NCI-H1930 (cell line): ENCODE data around the gene SPTLC2.
"Not testable (repeated sequence)": the region's sequence is repeated elsewhere in the genome, so short reads cannot be mapped to it uniquely, and the experiment has no call there.

Experiments
- DNase-seq, 2 experiments: peaks; one replicate each; lab custom pipeline; 2025; lab: John Stamatoyannopoulos, UW

Gene SPTLC2

GRCh38 chr14:77547512-77548180 lies 68.8 kb downstream of the SPTLC2 start:
- no peak for DNase-seq

- DNase-seq = not testable (repeated sequence)
Observed at GRCh38 chr14:77545171-77545570, 71.3 kb downstream of the SPTLC2 start.

GRCh38 chr14:77544571-77544970 lies 71.9 kb downstream of the SPTLC2 start:
- no peak for DNase-seq

GRCh38 chr14:77543637-77544334 lies 72.7 kb downstream of the SPTLC2 start:
- no peak for DNase-seq

GRCh38 chr14:77543240-77543551 lies 73.2 kb downstream of the SPTLC2 start:
- no peak for DNase-seq

GRCh38 chr14:77542421-77543239 lies 73.8 kb downstream of the SPTLC2 start:
- DNase-seq = no peak

GRCh38 chr14:77541905-77542304 lies 74.5 kb downstream of the SPTLC2 start:
- DNase-seq = no peak

GRCh38 chr14:77536951-77537350 lies 79.5 kb downstream of the SPTLC2 start:
- not testable (repeated sequence) for DNase-seq

- no peak for DNase-seq
Observed at GRCh38 chr14:77531071-77531470, 85.4 kb downstream of the SPTLC2 start.

- DNase-seq = no peak
Observed at GRCh38 chr14:77529963-77530362, 86.5 kb downstream of the SPTLC2 start.

GRCh38 chr14:77529213-77529612 lies 87.2 kb downstream of the SPTLC2 start:
- no peak for DNase-seq

GRCh38 chr14:77528701-77529100 lies 87.7 kb downstream of the SPTLC2 start:
- not testable (repeated sequence) for DNase-seq

- no peak for DNase-seq
Observed at GRCh38 chr14:77526266-77526665, 90.2 kb downstream of the SPTLC2 start.

GRCh38 chr14:77524536-77524935 lies 91.9 kb downstream of the SPTLC2 start:
- no peak for DNase-seq

- no peak for DNase-seq
Observed at GRCh38 chr14:77523109-77523508, 93.3 kb downstream of the SPTLC2 start.

GRCh38 chr14:77520555-77520954 lies 95.9 kb downstream of the SPTLC2 start:
- no peak for DNase-seq

- DNase-seq = no peak
Observed at GRCh38 chr14:77516126-77516525, 100.3 kb downstream of the SPTLC2 start.

GRCh38 chr14:77511486-77512162 lies 104.8 kb downstream of the SPTLC2 start:
- no peak for DNase-seq

GRCh38 chr14:77509366-77509765 lies 107.1 kb downstream of the SPTLC2 start:
- DNase-seq = no peak

GRCh38 chr14:77508876-77509275 lies 107.6 kb downstream of the SPTLC2 start:
- DNase-seq = no peak

- DNase-seq = no peak
Observed at GRCh38 chr14:77508249-77508648, 108.2 kb downstream of the SPTLC2 start.

GRCh38 chr14:77507762-77508161 lies 108.7 kb downstream of the SPTLC2 start:
- DNase-seq = no peak
